ENCODE results near the gene IL25.

GRCh38 chr14:23372509-23372908, at the start of gene IL25:
- TF ChIP-seq CTCF (optimal IDR thresholded peaks at IDR 0.05 in 1 of 3, IDR thresholded peaks at IDR 0.05 in 1 of 3, conservative IDR thresholded peaks at IDR 0.05 in 1 of 3; ENCODE audit: extremely low read depth in 1 of 3, insufficient read depth in 2 of 3, low read length in 3 of 3) (no peak), EZH2 (IDR thresholded peaks at IDR 0.05; ENCODE audit: low read length) (no peak)
